HEK293 (cell line): ENCODE measurements around the gene RGS4.

Source experiments
- CTCF ChIA-PET: fragments of 350-600 bp; formaldehyde crosslinking; extraction: SDS; loops from one replicate; lab custom pipeline; 2021; ENCODE audit warnings: antibody characterized with exemption; lab: Yijun Ruan, JAX
- POLR2A ChIA-PET: fragments of 300-600 bp; formaldehyde crosslinking; extraction: SDS; loops from one replicate; lab custom pipeline; 2020; ENCODE audit warnings: antibody characterized with exemption, inconsistent platforms; lab: Yijun Ruan, JAX
- H3K27ac ChIP-seq: fragments of 200-500 bp; sonication (Bioruptor generic); 2 replicates; pipeline ENCODE4 v1.5.1; 2014; ENCODE audit warnings: low read depth, low read length, control low read depth, inconsistent platforms; ENCODE audit errors: extremely low read depth
- H3K36me3 ChIP-seq, 2 experiments: fragments of 200-500 bp in 1 of 2; sonication (Bioruptor generic) in 1 of 2; 1 replicate in 1 of 2; 2 replicates in 1 of 2; pipeline ENCODE4 v1.5.1; 2014 to 2017; ENCODE audit warnings: inconsistent platforms in 2 of 2, low read length in 2 of 2; ENCODE audit not compliant: control insufficient read depth in 2 of 2, insufficient read depth in 1 of 2
- H3K4me1 ChIP-seq: fragments of 200-500 bp; sonication (Bioruptor generic); 2 replicates; pipeline ENCODE4 v1.5.1; 2014; ENCODE audit warnings: mild to moderate bottlenecking, low read length, inconsistent platforms; ENCODE audit not compliant: control insufficient read depth, insufficient read depth
- H3K4me3 ChIP-seq: 2 replicates; pipeline ENCODE4 v1.5.1; 2011; ENCODE audit warnings: low read depth, mild to moderate bottlenecking, control low read depth, low read length, moderate library complexity
- H3K9me3 ChIP-seq: fragments of 200-500 bp; sonication (Bioruptor generic); 2 replicates; pipeline ENCODE4 v1.5.1; 2014; ENCODE audit warnings: low read depth, low read length, inconsistent platforms; ENCODE audit not compliant: control insufficient read depth, insufficient read depth
- AEBP2 ChIP-seq: fragments of 450-650 bp; formaldehyde crosslinking; IDR thresholded peaks from 2 replicates; pipeline ENCODE4 v1.5.1; 2016; ENCODE audit warnings: missing biosample characterization, missing genetic modification characterization, borderline replicate concordance
- GLI4 ChIP-seq: fragments of 450-650 bp; formaldehyde crosslinking; IDR thresholded peaks from 2 replicates; pipeline ENCODE4 v1.5.1; 2016; ENCODE audit warnings: missing biosample characterization, missing genetic modification characterization
- IKZF3 ChIP-seq: fragments of 450-650 bp; IDR thresholded peaks from 2 replicates; pipeline ENCODE4 v1.5.0; 2018; ENCODE audit warnings: missing biosample characterization, mild to moderate bottlenecking, missing genetic modification characterization, moderate library complexity
- KLF9 ChIP-seq: fragments of 450-650 bp; formaldehyde crosslinking; IDR thresholded peaks from 2 replicates; pipeline ENCODE4 v1.5.1; 2016; ENCODE audit warnings: missing biosample characterization, missing genetic modification characterization, low read depth
- PBX3 ChIP-seq: sonication (generic); formaldehyde crosslinking; IDR thresholded peaks from 2 replicates; pipeline ENCODE4 v1.8.1; 2022; ENCODE audit warnings: mild to moderate bottlenecking, moderate library complexity, missing genetic modification reagents
- SCRT1 ChIP-seq: fragments of 450-650 bp; formaldehyde crosslinking; IDR thresholded peaks from 2 replicates; pipeline ENCODE4 v1.5.1; 2016; ENCODE audit warnings: missing biosample characterization, missing genetic modification characterization, borderline replicate concordance
- SP7 ChIP-seq: fragments of 450-650 bp; formaldehyde crosslinking; IDR thresholded peaks from 2 replicates; pipeline ENCODE4 v1.5.1; 2016; ENCODE audit warnings: missing biosample characterization, missing genetic modification characterization
- ZFP41 ChIP-seq: fragments of 450-650 bp; formaldehyde crosslinking; IDR thresholded peaks from 2 replicates; pipeline ENCODE4 v1.5.1; 2016; ENCODE audit warnings: missing biosample characterization, missing genetic modification characterization, borderline replicate concordance
- ZNF24 ChIP-seq: fragments of 450-650 bp; formaldehyde crosslinking; IDR thresholded peaks from 2 replicates; pipeline ENCODE4 v1.5.1; 2016; ENCODE audit warnings: missing biosample characterization, missing genetic modification characterization
- ZNF274 ChIP-seq, 2 experiments: fragments of 200-500 bp in 1 of 2; fragments of 450-650 bp in 1 of 2; sonication (Bioruptor generic) in 1 of 2; formaldehyde crosslinking in 1 of 2; IDR thresholded peaks; 2 replicates each; pipeline versions ENCODE4 v1.5.1 to v1.6.1; 2014 to 2016; ENCODE audit warnings: borderline replicate concordance in 1 of 2, inconsistent platforms in 1 of 2, low read length in 1 of 2, missing biosample characterization in 1 of 2, missing genetic modification characterization in 1 of 2
- ZNF423 ChIP-seq: fragments of 450-650 bp; formaldehyde crosslinking; IDR thresholded peaks from 2 replicates; pipeline ENCODE4 v1.5.1; 2016; ENCODE audit warnings: missing biosample characterization, missing genetic modification characterization
- ZNF433 ChIP-seq: fragments of 450-650 bp; formaldehyde crosslinking; IDR thresholded peaks from 2 replicates; pipeline ENCODE4 v1.5.1; 2016; ENCODE audit warnings: missing biosample characterization, missing genetic modification characterization, low read depth
- ZNF544 ChIP-seq: fragments of 450-650 bp; formaldehyde crosslinking; IDR thresholded peaks from 2 replicates; pipeline ENCODE4 v1.5.0; 2017; ENCODE audit warnings: missing biosample characterization, missing genetic modification characterization
- ZNF629 ChIP-seq: fragments of 450-650 bp; formaldehyde crosslinking; IDR thresholded peaks from 2 replicates; pipeline ENCODE4 v1.5.1; 2017; ENCODE audit warnings: missing biosample characterization, missing genetic modification characterization
- ZNF645 ChIP-seq: fragments of 450-650 bp; formaldehyde crosslinking; IDR thresholded peaks from 2 replicates; pipeline ENCODE4; 2016; ENCODE audit warnings: missing biosample characterization, missing genetic modification characterization
- ZSCAN16 ChIP-seq: fragments of 450-650 bp; formaldehyde crosslinking; IDR thresholded peaks from 2 replicates; pipeline ENCODE4 v1.5.1; 2016; ENCODE audit warnings: missing biosample characterization, missing genetic modification characterization

The RGS4 gene

GRCh38 chr1:163068716-163069115, 445 bp upstream of the RGS4 start:
- H3K4me3 ChIP-seq, result no peak overlapping the region
- no peak for TF ChIP-seq ZNF544 (tag by site-specific recombination)
- no peak for TF ChIP-seq SCRT1 (tag by site-specific recombination)
- TF ChIP-seq SP7 (tag by site-specific recombination), result no peak
- TF ChIP-seq ZSCAN16 (tag by site-specific recombination), result no peak
- no peak for TF ChIP-seq ZNF629 (tag by site-specific recombination)
- no peak for TF ChIP-seq ZNF423 (tag by site-specific recombination)
- TF ChIP-seq IKZF3 (tag by site-specific recombination), result no peak
- no peak for TF ChIP-seq ZFP41 (tag by site-specific recombination)
- TF ChIP-seq ZNF274 (IDR thresholded peaks at IDR 0.05; ENCODE audit: low read length), result no peak
- no peak for TF ChIP-seq ZNF274 (tag by site-specific recombination; IDR thresholded peaks at IDR 0.05; ENCODE audit: borderline replicate concordance)
- no peak for TF ChIP-seq GLI4 (tag by site-specific recombination)
- no peak for TF ChIP-seq PBX3 (CRISPR knock-in tag)
- no peak for TF ChIP-seq AEBP2 (tag by site-specific recombination)
- no peak for TF ChIP-seq KLF9 (tag by site-specific recombination)
- no peak for TF ChIP-seq ZNF645
- H3K27ac ChIP-seq, result no peak overlapping the region
- no peaks in the 10 kb centered on the region for H3K36me3 ChIP-seq
- H3K9me3 ChIP-seq, result no peaks in the 10 kb centered on the region
- ChIA-PET POLR2A (interaction anchor here (0.9 kb wide), 1 partner anchor 253 kb away, joined by 3 read pairs; the partner anchor contains the start of gene NUF2), CTCF (interaction anchor here (0.6 to 4.8 kb wide), 38 partner anchors 8 to 264 kb away, joined by 3 to 61 read pairs (median 5); partner anchors contain the start of gene CCDC190)
- no peaks in the 10 kb centered on the region for H3K4me1 ChIP-seq

- Histone ChIP-seq H3K9me3 (no peaks in the 10 kb centered on the region), H3K4me3 (no peak overlapping the region; the same call in 1 of the 2 replicates), H3K36me3 (no peaks in the 10 kb centered on the region), H3K4me1 (no peaks in the 10 kb centered on the region), H3K27ac (no peak overlapping the region)
- TF ChIP-seq ZNF24 (tag by site-specific recombination), result no peak
- no peak for TF ChIP-seq ZNF433 (tag by site-specific recombination)
- POLR2A ChIA-PET, result interaction anchor here (0.9 to 1.1 kb wide), 2 partner anchors 15 to 252 kb away, joined by 3 read pairs; partner anchors contain the start of gene NUF2
- CTCF ChIA-PET, result interaction anchor here (0.6 to 4.8 kb wide), 47 partner anchors 9 to 468 kb away, joined by 3 to 61 read pairs (median 4); partner anchors contain the start of gene CCDC190
Observed at GRCh38 chr1:163069655-163070277, 605 bp downstream of the RGS4 start.
